K562 (cell line): Measurements from ENCODE around the gene ZNF597. TPM values are rescaled to one million over a fixed set of nuclear protein-coding genes. Genes with fewer than 3 reads are reported as not detected.

Experiments used
- CHD7 ChIP-seq: fragments of 200-600 bp; sonication (generic); IDR thresholded peaks from one replicate; pipeline ENCODE4 v1.6.1; 2012; ENCODE audit warnings: mild to moderate bottlenecking, low read depth, low read length, inconsistent platforms
- EWSR1 ChIP-seq: fragments of 450-650 bp; IDR thresholded peaks from 2 replicates; pipeline ENCODE4 v1.6.1; 2018; ENCODE audit warnings: borderline replicate concordance, mild to moderate bottlenecking, low read depth, moderate library complexity; ENCODE audit not compliant: partially characterized antibody
- EZH2 ChIP-seq: IDR thresholded peaks from 2 replicates; pipeline ENCODE4 v1.6.1; 2012; ENCODE audit warnings: low read depth, mild to moderate bottlenecking, inconsistent platforms, low read length, borderline replicate concordance
- HDAC6 ChIP-seq: IDR thresholded peaks from 2 replicates; pipeline ENCODE4 v1.6.1; 2012; ENCODE audit warnings: low read depth, mild to moderate bottlenecking, control low read depth, inconsistent platforms, low read length, moderate library complexity
- KDM5B ChIP-seq: fragments of 200-600 bp; sonication (generic); IDR thresholded peaks from 2 replicates; pipeline ENCODE4 v1.6.1; 2012; ENCODE audit warnings: low read depth, mild to moderate bottlenecking, moderate library complexity, low read length, control low read depth, inconsistent platforms; ENCODE audit not compliant: insufficient replicate concordance
- MIER1 ChIP-seq: fragments of 450-650 bp; IDR thresholded peaks from 2 replicates; pipeline ENCODE4 v1.6.1; 2016; ENCODE audit warnings: antibody characterized with exemption, mild to moderate bottlenecking, low read depth
- MTA1 ChIP-seq: fragments of 450-650 bp; IDR thresholded peaks from 2 replicates; pipeline ENCODE4 v1.6.1; 2017; ENCODE audit warnings: borderline replicate concordance
- PRMT5 ChIP-seq: sonication (generic); formaldehyde crosslinking; IDR thresholded peaks from 2 replicates; pipeline ENCODE4 v1.5.0; 2020; ENCODE audit warnings: missing genetic modification reagents
- PTRF ChIP-seq: fragments of 450-650 bp; IDR thresholded peaks from 2 replicates; pipeline ENCODE4 v1.6.1; 2016; ENCODE audit warnings: mild to moderate bottlenecking, missing genetic modification characterization, missing compliant biosample characterization
- RFX5 ChIP-seq: IDR thresholded peaks from 2 replicates; pipeline ENCODE4 v1.6.1; 2011; ENCODE audit warnings: low read depth, mild to moderate bottlenecking, improper control_type of control experiment, low read length
- RHOXF2B ChIP-seq: fragments of 250-450 bp; sonication (Bioruptor Pico); conservative IDR thresholded peaks from 2 replicates; pipeline ENCODE4 v1.5.1; 2021
- SMAD4 ChIP-seq: fragments of 250-450 bp; sonication (Bioruptor Pico); conservative IDR thresholded peaks from 2 replicates; pipeline ENCODE4 v1.8.0; 2021; ENCODE audit warnings: inconsistent platforms, mild to moderate bottlenecking, moderate library complexity
- ZBTB26 ChIP-seq: fragments of 450-650 bp; formaldehyde crosslinking; IDR thresholded peaks from 2 replicates; pipeline ENCODE4 v1.4.0; 2022; ENCODE audit warnings: missing genetic modification characterization
- ZNF146 ChIP-seq: IDR thresholded peaks from one replicate; pipeline ENCODE4 v1.6.1; 2018; ENCODE audit warnings: missing compliant biosample characterization; ENCODE audit not compliant: unreplicated experiment
- ZNF217 ChIP-seq: sonication (generic); formaldehyde crosslinking; IDR thresholded peaks from 2 replicates; pipeline ENCODE4 v1.8.0; 2022; ENCODE audit warnings: mild to moderate bottlenecking, missing genetic modification reagents
- ZNF764 ChIP-seq: fragments of 250-450 bp; sonication (Bioruptor Pico); IDR thresholded peaks from 2 replicates; pipeline ENCODE4 v1.4.0; 2020; ENCODE audit warnings: low read depth, mild to moderate bottlenecking, moderate library complexity
- polyA plus RNA-seq, 8 experiments: library from polyadenylated mRNA; depleted of rRNA in 4 of 8; stranded (reverse) in 5 of 8; unstranded in 3 of 8; fragments of >200 nt; fragmentation: Nextera tagmentation in 2 of 8; fragmentation: Illumina TruSeq in 1 of 8; extraction: Ambion mirVana in 2 of 8; extraction: Trizol in 1 of 8; gene quantifications; 2 replicates each; pipeline versions ENCODE4 v1.2.1 to v1.2.3, GENCODE V29; 2011 to 2014; ENCODE audit warnings: inconsistent platforms in 1 of 8, missing spikeins in 1 of 8
- total RNA-seq, 7 experiments: library from RNA; depleted of rRNA in 6 of 7; stranded (reverse); fragments of >200 nt in 6 of 7; fragmentation: Illumina TruSeq in 2 of 7; extraction: Trizol in 2 of 7; gene quantifications; 2 replicates each; pipeline versions ENCODE4 v1.2.1 to v1.2.3, GENCODE V29; 2011 to 2021; ENCODE audit warnings: low replicate concordance in 1 of 7

Gene ZNF597
- total and polyA plus RNA-seq, 9 of the 15 experiments (the other 6 are each of a cell fraction or from before 2014, with no cell fraction given): 0.14 to 0.68 (median 0.42) TPM

- TF ChIP-seq ZNF217 (CRISPR knock-in tag) (no peak), CHD7 (no peak), ZNF764 (no peak), KDM5B (peak; percentile 30), RFX5 (no peak), ZNF146 (CRISPR knock-in tag) (no peak), MIER1 (no peak), RHOXF2B (CRISPR knock-in tag) (no peak), EZH2 (no peak), HDAC6 (peak; percentile 99), MTA1 (no peak), EWSR1 (no peak), PRMT5 (no peak), SMAD4 (CRISPR knock-in tag) (no peak), ZBTB26 (CRISPR knock-in tag) (no peak), PTRF (no peak)
These were observed 34.6 kb downstream of the ZNF597 start (continued) for GRCh38 chr16:3408561-3409197.
